Activated naive CD4-positive, alpha-beta T cell treated with anti-CD3 and anti-CD28 coated beads for 36 hours (primary cell): ENCODE results near the gene HRG. TPM values are rescaled to one million over a fixed set of nuclear protein-coding genes. Genes with fewer than 3 reads are reported as not detected.
A peak's percentile ranks its signal among the peaks of the same experiment; 100 is the strongest.

Source experiments
- CTCF ChIA-PET: fragments of 350-600 bp; sonication (Branson Sonifier 250); formaldehyde crosslinking; loops from one replicate; lab custom pipeline; 2021; ENCODE audit warnings: antibody characterized with exemption; lab: Charles Lee
- DNase-seq: peaks from one replicate; pipeline ENCODE4 v3.0.0-alpha.2; 2020
- H3K27ac Mint-ChIP-seq: one replicate; pipeline ENCODE4 v1.8.0; 2021; ENCODE audit warnings: mild to moderate bottlenecking, mixed read lengths
- H3K27me3 Mint-ChIP-seq: one replicate; pipeline ENCODE4 v1.8.0; 2021; ENCODE audit warnings: low read depth, mixed read lengths
- H3K36me3 Mint-ChIP-seq: one replicate; pipeline ENCODE4 v1.8.0; 2021; ENCODE audit warnings: low read depth, mixed read lengths
- H3K4me1 Mint-ChIP-seq: one replicate; pipeline ENCODE4 v1.8.0; 2021; ENCODE audit warnings: low read depth, mixed read lengths
- H3K4me3 Mint-ChIP-seq: one replicate; pipeline ENCODE4 v1.8.0; 2021; ENCODE audit warnings: mild to moderate bottlenecking, moderate library complexity, mixed read lengths
- H3K9me3 Mint-ChIP-seq: one replicate; pipeline ENCODE4 v1.8.0; 2021; ENCODE audit warnings: mixed read lengths
- intact Hi-C: fragments of 100-400 bp; cut with micrococcal nuclease; formaldehyde crosslinking; loops from one replicate; pipeline ENCODE4 v1.15.1; 2023
- total RNA-seq, 2 experiments: library from RNA; stranded (reverse); gene quantifications; one replicate each; pipeline ENCODE4 v1.2.3, GENCODE V29; 2021

HRG gene
- total RNA-seq, 2 experiments from 2014 or later: not detected

- CTCF ChIA-PET: no interaction called here
- no peaks in the 10 kb centered on the region for H3K4me1 Mint-ChIP-seq
- no peak overlapping the region for H3K4me3 Mint-ChIP-seq
- H3K27me3 Mint-ChIP-seq: no peaks in the 10 kb centered on the region
- H3K36me3 Mint-ChIP-seq: no peaks in the 10 kb centered on the region
- no peaks in the 10 kb centered on the region for H3K9me3 Mint-ChIP-seq
- no peak for DNase-seq
- intact Hi-C loops: no loop called here
- H3K27ac Mint-ChIP-seq: no peak overlapping the region
These were observed 54.3 kb downstream of the HRG start for GRCh38 chr3:186719945-186720739.

DNA sequence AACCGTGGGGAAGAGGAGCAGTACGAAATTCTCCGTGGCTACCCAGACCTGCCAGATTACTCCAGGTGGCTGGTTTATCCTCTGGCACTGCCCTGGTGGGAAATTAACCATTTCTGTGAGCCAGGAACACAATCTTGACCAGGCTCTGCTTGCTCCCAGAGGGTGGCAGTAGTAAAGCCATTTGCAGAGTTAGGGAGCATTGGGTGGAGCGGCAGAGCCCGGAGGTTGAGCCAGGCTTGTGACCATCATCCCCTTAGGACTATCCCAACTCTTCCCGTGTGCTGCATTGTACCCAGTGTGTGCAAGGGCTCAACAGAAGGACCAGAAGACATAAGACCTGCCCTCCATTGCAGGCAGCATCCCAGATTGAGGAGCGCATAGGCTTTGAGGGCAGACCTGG is 56.6 kb downstream of the HRG start:
- CTCF ChIA-PET: no interaction called here
- Mint-ChIP-seq H3K27me3 (no peaks in the 10 kb centered on the region), H3K27ac (no peak overlapping the region), H3K4me3 (no peak overlapping the region), H3K36me3 (no peaks in the 10 kb centered on the region), H3K9me3 (no peaks in the 10 kb centered on the region), H3K4me1 (no peaks in the 10 kb centered on the region)
- intact Hi-C loops: no loop called here
- DNase-seq: peak; percentile 9

DNA sequence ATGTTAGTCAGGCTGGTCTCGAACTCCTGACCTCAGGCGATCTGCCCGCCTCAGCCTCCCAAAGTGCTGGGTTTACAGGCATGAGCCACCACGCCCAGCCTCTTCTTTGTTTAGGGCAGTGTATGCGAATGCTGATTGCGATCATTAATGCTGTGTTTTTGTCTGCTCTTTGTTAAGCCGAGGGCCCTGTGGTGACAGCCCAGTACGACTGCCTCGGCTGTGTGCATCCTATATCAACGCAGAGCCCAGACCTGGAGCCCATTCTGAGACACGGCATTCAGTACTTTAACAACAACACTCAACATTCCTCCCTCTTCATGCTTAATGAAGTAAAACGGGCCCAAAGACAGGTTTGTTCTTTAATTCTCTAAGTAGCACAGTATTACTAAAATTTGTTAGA is 59.1 kb downstream of the HRG start:
- DNase-seq: no peak
- CTCF ChIA-PET: interaction anchor here (0.7 to 1.2 kb wide), 2 partner anchors 19 to 439 kb away, joined by 3 read pairs; no protein-coding TSS in a partner anchor
- no peak overlapping the region for H3K4me3 Mint-ChIP-seq
- no peak overlapping the region for H3K27ac Mint-ChIP-seq
- intact Hi-C loops: no loop called here
- no peaks in the 10 kb centered on the region for H3K36me3 Mint-ChIP-seq
- H3K27me3 Mint-ChIP-seq: no peaks in the 10 kb centered on the region
- no peaks in the 10 kb centered on the region for H3K9me3 Mint-ChIP-seq
- no peaks in the 10 kb centered on the region for H3K4me1 Mint-ChIP-seq

Other genes starting within 250 kb of the HRG start
- gene CRYGS, start 121.6 kb upstream of the HRG start, total RNA-seq: 1 to 10 TPM; 1.5 to 1.8 TPM
- 10 to 100 TPM in 1 of 2 experiments, 1 to 10 TPM in 1; 9.0 to 10.7 TPM for gene TBCCD1, start 98.7 kb upstream of the HRG start, total RNA-seq
- gene DNAJB11, start 95.3 kb upstream of the HRG start, total RNA-seq: 10 to 100 TPM; 30.0 to 30.5 TPM
- gene AHSG, start 53.0 kb upstream of the HRG start, total RNA-seq: not detected
- gene FETUB, start 25.6 kb upstream of the HRG start, total RNA-seq: not detected
- gene KNG1, start 51.3 kb downstream of the HRG start, total RNA-seq: not detected
- gene EIF4A2, start 117.6 kb downstream of the HRG start, total RNA-seq: 100 to 1,000 TPM; 445 to 469 TPM
- gene RFC4, start 140.5 kb downstream of the HRG start, total RNA-seq: 100 to 1,000 TPM; 135 to 136 TPM
- not detected for gene ADIPOQ, start 176.7 kb downstream of the HRG start, total RNA-seq